ENCODE data around the gene ADGRA3. TPM values are rescaled to one million over a fixed set of nuclear protein-coding genes. Genes with fewer than 3 reads are reported as not detected.

ADGRA3 gene
- total and polyA plus RNA-seq, 2 of the 13 experiments (the other 11 are each of a cell fraction or from before 2014, with no cell fraction given), result 32.2 to 40.8 TPM

DNA sequence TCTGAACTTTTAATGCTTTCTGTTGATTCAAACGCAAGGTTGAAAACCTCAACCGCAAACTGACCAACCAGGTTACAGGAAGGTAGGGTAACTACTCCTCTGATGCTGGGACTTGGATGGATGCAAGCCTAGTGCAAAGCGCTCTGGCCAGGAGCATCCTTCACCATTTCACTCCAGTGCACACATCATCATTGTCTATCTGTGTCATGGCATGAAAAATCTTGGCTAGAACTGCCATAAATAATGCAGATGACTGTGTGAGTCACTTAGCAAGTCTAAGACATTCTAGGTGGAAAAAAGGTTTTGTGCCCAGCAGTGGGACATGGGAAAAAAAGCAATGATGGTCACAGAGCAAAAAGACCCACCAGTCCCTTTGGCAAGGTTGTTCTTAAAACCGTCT is 10.9 kb downstream of the ADGRA3 start:
- BruUV-seq (replicated peaks), result no TSS peak
- Histone ChIP-seq H3K27me3 (ENCODE audit: control insufficient read depth in 1 of 2, insufficient read depth in 2 of 2, low read length in 2 of 2) (no peaks in the 10 kb centered on the region), H3K4me3 (replicated peaks in 1 of 3; ENCODE audit: insufficient read depth in 1 of 3, low read depth in 2 of 3, low read length in 3 of 3) (no peak overlapping the region), H3K4me2 (ENCODE audit: low read depth, low read length) (no peak overlapping the region), H4K20me1 (ENCODE audit: insufficient read depth, low read length) (peaks cover 8% of the 10 kb centered on the region), H3K9me3 (ENCODE audit: low read length) (no peaks in the 10 kb centered on the region), H3K9ac (ENCODE audit: insufficient read depth, low read depth, low read length) (no peak overlapping the region), H3K4me1 (ENCODE audit: insufficient read depth, low read length) (peaks cover 39% of the 10 kb centered on the region), H3K27ac (ENCODE audit: extremely low read length, insufficient read depth, low read length) (no peak overlapping the region), H3K79me2 (ENCODE audit: insufficient read depth, low read length) (peaks cover 55% of the 10 kb centered on the region), H3K36me3 (replicated peaks in 1 of 2; ENCODE audit: control insufficient read depth in 1 of 2, insufficient read depth in 2 of 2, low read length in 2 of 2) (no peaks in the 10 kb centered on the region), H2AFZ (ENCODE audit: low read length) (no peak overlapping the region)
- CTCF ChIA-PET (ENCODE audit: low intra/inter-chr PET ratio, low total read pairs), result no interaction called here
- WGBS (ENCODE audit: low lambda C conversion rate), result 94% methylated on average over 3 of the region's 4 CpGs
- intact Hi-C loops (cut with micrococcal nuclease; ENCODE audit: unreplicated experiment) (no loop called here), in situ Hi-C loops (cut with HindIII; ENCODE audit: extremely low pct_ligation_motif_present, low pct_unique_long_range_greater_than_20kb) (no loop called here)
- POLR2A ChIA-PET, result interaction anchor here (2.5 kb wide), 1 partner anchor 10 kb away, joined by 12 read pairs; no protein-coding TSS in a partner anchor
- no peak for ATAC-seq
- no peak for DNase-seq (ENCODE audit: low spot score)
- TF ChIP-seq ZNF232 (CRISPR knock-in tag; IDR thresholded peaks at IDR 0.05; ENCODE audit: borderline replicate concordance), result no peak
- no peak for TF ChIP-seq ZMYM3 (CRISPR knock-in tag; IDR thresholded peaks at IDR 0.05)
- no peak for TF ChIP-seq TEAD2 (CRISPR knock-in tag; IDR thresholded peaks at IDR 0.05)
- TF ChIP-seq XBP1 (CRISPR knock-in tag; IDR thresholded peaks at IDR 0.05), result no peak
- TF ChIP-seq ZBTB21 (CRISPR knock-in tag; IDR thresholded peaks at IDR 0.05), result no peak
- TF ChIP-seq MXD4 (CRISPR knock-in tag; IDR thresholded peaks at IDR 0.05), result no peak
- no peak for TF ChIP-seq NFE2L2 (IDR thresholded peaks at IDR 0.05; ENCODE audit: low read length)
- no peak for FAIRE-seq

DNA sequence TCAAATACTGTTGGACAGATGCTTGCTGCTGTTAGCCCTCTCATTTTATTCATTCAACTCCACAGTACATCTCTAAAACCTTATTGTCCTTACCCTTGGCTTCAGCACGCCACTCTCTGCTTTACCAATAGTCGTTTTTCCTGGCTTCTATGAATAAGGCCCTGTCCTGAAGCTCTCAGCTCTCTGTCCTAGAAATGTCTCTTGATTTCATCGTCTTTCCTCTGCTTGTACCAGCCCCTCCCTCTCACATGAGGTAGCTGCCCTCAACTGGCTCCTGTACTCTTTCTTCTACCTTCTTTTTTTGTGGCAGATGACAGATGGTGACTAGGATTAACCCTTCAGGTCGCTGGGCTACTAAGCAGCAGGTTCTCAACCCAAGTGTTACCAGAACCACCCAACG is 11.4 kb downstream of the ADGRA3 start:
- FAIRE-seq (no peak), ATAC-seq (no peak), DNase-seq (ENCODE audit: low spot score) (no peak)
- H3K36me3 ChIP-seq (replicated peaks in 1 of 2; ENCODE audit: control insufficient read depth in 1 of 2, insufficient read depth in 2 of 2, low read length in 2 of 2), result no peaks in the 10 kb centered on the region
- H3K9me3 ChIP-seq (ENCODE audit: low read length), result no peaks in the 10 kb centered on the region
- POLR2A ChIA-PET, result interaction anchor here (2.5 kb wide), 1 partner anchor 10 kb away, joined by 12 read pairs; no protein-coding TSS in a partner anchor
- H2AFZ ChIP-seq (ENCODE audit: low read length), result no peak overlapping the region
- CTCF ChIA-PET (ENCODE audit: low intra/inter-chr PET ratio, low total read pairs), result no interaction called here
- H3K27me3 ChIP-seq (ENCODE audit: control insufficient read depth in 1 of 2, insufficient read depth in 2 of 2, low read length in 2 of 2), result no peaks in the 10 kb centered on the region
- TF ChIP-seq CAMTA2 (CRISPR knock-in tag; IDR thresholded peaks at IDR 0.05; ENCODE audit: borderline replicate concordance), result no peak
- no peak overlapping the region for H3K4me2 ChIP-seq (ENCODE audit: low read depth, low read length)
- WGBS (ENCODE audit: low lambda C conversion rate), result 91% methylated on average over 5 of the region's 5 CpGs
- peaks cover 57% of the 10 kb centered on the region for H3K79me2 ChIP-seq (ENCODE audit: insufficient read depth, low read length)
- peak overlapping the region; percentile 31 for H3K27ac ChIP-seq (ENCODE audit: extremely low read length, insufficient read depth, low read length)
- BruUV-seq (replicated peaks), result no TSS peak
- H3K4me3 ChIP-seq (replicated peaks in 1 of 3; ENCODE audit: insufficient read depth in 1 of 3, low read depth in 2 of 3, low read length in 3 of 3), result no peak overlapping the region
- intact Hi-C loops (cut with micrococcal nuclease; ENCODE audit: unreplicated experiment) (no loop called here), in situ Hi-C loops (cut with HindIII; ENCODE audit: extremely low pct_ligation_motif_present, low pct_unique_long_range_greater_than_20kb) (no loop called here)
- H3K4me1 ChIP-seq (ENCODE audit: insufficient read depth, low read length), result peaks cover 39% of the 10 kb centered on the region
- peaks cover 8% of the 10 kb centered on the region for H4K20me1 ChIP-seq (ENCODE audit: insufficient read depth, low read length)
- H3K9ac ChIP-seq (ENCODE audit: insufficient read depth, low read depth, low read length), result no peak overlapping the region
